Thyroid gland (tissue), 4 donors: ENCODE measurements around the gene COG5.

Experiments
- POLR2A ChIP-seq, 2 donors: fragments of 450-650 bp; IDR thresholded peaks; one replicate each; pipeline ENCODE4 v1.6.1; 2017; ENCODE audit warnings: antibody characterized with exemption in 2 of 2, mild to moderate bottlenecking in 2 of 2, moderate library complexity in 1 of 2
- TF ChIP-seq, protein P1 (sequence below), 6 experiments: fragments of 200-600 bp in 3 of 6; fragments of 450-650 bp in 3 of 6; sonication (generic) in 3 of 6; IDR thresholded peaks; one replicate each; pipeline ENCODE4 v1.5.1; 2016 to 2019; ENCODE audit warnings: antibody characterized with exemption in 6 of 6, mild to moderate bottlenecking in 2 of 6, inconsistent platforms in 1 of 6, moderate library complexity in 1 of 6

DNA sequence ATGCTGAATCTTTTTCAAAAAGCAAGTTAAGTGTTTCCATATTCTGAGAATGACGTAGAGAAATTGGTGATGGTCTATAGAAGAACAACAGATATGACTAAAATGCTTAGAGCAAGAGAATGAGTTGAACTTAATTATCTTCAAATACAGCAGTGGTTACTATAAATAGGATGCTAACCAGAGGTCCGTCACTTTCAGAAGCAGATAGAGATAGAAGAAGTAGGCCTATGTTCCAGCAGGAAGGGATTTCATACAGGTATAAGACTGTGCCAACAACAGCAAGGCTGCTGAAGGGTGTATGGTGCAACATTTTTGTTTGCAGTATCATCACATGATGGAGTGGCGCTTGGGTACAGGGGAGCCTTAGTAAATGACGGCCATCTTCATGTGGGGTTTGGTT, 326.3 kb downstream of the COG5 start:
- TF ChIP-seq, protein P1, sequence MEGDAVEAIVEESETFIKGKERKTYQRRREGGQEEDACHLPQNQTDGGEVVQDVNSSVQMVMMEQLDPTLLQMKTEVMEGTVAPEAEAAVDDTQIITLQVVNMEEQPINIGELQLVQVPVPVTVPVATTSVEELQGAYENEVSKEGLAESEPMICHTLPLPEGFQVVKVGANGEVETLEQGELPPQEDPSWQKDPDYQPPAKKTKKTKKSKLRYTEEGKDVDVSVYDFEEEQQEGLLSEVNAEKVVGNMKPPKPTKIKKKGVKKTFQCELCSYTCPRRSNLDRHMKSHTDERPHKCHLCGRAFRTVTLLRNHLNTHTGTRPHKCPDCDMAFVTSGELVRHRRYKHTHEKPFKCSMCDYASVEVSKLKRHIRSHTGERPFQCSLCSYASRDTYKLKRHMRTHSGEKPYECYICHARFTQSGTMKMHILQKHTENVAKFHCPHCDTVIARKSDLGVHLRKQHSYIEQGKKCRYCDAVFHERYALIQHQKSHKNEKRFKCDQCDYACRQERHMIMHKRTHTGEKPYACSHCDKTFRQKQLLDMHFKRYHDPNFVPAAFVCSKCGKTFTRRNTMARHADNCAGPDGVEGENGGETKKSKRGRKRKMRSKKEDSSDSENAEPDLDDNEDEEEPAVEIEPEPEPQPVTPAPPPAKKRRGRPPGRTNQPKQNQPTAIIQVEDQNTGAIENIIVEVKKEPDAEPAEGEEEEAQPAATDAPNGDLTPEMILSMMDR (IDR thresholded peaks at IDR 0.05) = no peak
- TF ChIP-seq POLR2A (IDR thresholded peaks at IDR 0.05) = no peak
